HG02642 (cell line): Measurements from ENCODE around the gene PAM16.

Source experiments
- ATAC-seq: cut with Tn5 transposase; IDR thresholded peaks from one replicate; pipeline ENCODE4 v1.9.1; 2021; ENCODE audit warnings: mild to moderate bottlenecking; ENCODE audit not compliant: unreplicated experiment, poor library complexity

The PAM16 gene

GRCh38 chr16:4322121-4323052 is 28.7 kb downstream of the PAM16 start:
- no peak for ATAC-seq

- no peak for ATAC-seq
Observed at GRCh38 chr16:4321286-4322120, 29.6 kb downstream of the PAM16 start.

GRCh38 chr16:4320571-4321137 is 30.5 kb downstream of the PAM16 start:
- no peak for ATAC-seq

GRCh38 chr16:4319454-4320421 is 31.4 kb downstream of the PAM16 start:
- ATAC-seq: peak; percentile 37

DNA sequence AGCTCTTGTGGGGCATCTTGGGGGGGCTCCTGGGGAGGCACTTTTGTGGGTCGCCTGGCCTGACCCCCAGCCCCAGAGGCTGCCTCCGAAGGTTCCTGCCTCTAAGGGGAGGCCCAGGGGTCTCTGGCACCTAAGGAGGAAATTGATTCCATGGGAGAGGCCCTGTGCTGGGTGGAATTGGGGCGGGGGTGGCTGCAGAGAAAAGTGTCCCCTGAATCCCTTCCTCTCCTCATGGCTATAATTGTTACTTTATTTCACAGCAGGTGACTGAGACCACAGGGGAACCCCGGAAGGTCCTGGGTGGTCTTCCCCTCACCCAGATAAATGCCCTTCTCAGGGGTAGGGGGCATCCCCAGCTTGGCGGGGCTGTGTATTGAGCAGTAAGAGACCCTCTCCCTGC is 32.2 kb downstream of the PAM16 start:
- ATAC-seq: no peak

GRCh38 chr16:4318451-4318910 is 32.6 kb downstream of the PAM16 start:
- no peak for ATAC-seq

- ATAC-seq: no peak
Observed at GRCh38 chr16:4317532-4318450, 33.3 kb downstream of the PAM16 start.

GRCh38 chr16:4316864-4317531 is 34.1 kb downstream of the PAM16 start:
- ATAC-seq: no peak

GRCh38 chr16:4316108-4316863 is 34.8 kb downstream of the PAM16 start:
- ATAC-seq: no peak

DNA sequence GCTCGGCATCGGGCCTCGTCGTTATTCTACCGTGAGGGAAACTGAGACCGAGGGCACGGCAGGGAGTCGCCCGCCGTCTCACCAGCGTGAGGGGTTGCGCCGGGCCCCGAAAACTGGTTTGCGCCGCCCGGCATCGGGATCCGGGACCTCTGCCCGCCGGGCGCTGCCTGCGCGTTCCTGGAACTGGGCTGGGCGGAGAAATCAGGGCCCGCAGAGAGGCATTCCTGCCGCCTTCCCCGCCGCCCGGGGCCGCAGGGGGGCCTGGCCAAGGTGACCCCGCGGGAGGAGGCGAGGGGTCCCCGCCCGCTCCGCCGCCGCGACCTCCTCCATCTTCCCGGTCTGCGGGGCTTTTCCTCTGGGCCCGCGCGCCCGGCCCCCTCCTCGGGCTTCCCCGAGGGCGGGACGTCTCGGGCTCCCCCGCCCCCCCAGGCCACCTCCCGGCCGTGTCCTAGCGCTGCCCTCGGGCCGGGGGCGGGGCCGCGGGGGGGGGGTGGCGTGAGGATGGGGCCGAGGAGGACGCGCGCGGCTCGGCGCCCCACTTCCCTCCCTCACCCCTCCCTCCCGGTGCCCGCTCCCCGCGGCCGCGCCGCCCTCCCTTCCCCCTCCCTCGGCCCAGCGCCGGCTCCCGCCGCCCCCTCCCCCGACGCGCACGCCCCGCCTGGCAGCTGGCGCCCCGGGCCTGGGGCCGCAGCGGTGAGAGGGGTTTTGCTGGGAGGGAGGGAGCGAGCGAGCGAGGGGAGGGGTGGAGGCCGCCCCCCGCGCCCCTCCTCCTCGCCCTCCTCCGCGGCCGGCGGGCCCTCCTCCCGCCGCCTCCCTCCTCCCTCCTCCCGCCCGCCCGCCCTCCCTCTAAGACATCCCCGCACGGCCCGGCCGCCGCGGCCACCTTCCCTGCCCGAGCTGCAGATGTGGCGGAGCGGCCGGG is 35.7 kb downstream of the PAM16 start, which contains the start of gene GLIS2:
TSS of gene GLIS2 (plus strand) at position 882 of the 922 bp plus-strand sequence. CDS start 16,214 bp downstream, outside the sequence.
- ATAC-seq: no peak

DNA sequence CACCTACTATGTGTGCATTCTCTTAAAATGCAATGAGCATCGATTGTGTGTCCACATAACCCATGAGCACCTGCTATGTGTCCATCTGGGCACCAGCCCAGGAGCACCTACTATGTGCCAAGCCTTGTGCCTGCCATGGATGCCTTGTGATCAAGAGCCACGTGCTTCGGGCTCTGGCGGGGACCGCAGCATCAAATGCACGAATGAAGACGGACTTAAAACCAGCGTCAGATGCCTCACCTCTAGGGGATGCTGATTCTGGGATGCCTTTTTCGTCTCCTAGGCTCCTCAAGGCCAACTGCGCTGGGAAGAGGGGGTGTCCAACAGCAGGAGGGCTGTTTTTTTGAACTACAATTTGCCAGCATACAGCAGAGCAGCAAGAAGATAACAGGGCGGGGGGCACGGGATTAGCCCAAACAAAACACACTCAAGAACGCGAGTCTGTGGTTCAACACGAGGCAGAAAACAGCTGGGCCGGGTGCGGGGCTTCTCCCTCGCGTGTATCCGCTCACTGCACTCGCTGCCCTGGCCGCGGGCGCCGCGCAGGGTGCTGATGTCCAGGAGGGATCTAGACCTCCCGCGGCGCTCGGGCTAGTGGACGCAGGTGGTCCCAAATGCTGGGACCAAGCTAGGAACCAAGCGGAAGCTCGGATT is 36.5 kb downstream of the PAM16 start:
- ATAC-seq: no peak

DNA sequence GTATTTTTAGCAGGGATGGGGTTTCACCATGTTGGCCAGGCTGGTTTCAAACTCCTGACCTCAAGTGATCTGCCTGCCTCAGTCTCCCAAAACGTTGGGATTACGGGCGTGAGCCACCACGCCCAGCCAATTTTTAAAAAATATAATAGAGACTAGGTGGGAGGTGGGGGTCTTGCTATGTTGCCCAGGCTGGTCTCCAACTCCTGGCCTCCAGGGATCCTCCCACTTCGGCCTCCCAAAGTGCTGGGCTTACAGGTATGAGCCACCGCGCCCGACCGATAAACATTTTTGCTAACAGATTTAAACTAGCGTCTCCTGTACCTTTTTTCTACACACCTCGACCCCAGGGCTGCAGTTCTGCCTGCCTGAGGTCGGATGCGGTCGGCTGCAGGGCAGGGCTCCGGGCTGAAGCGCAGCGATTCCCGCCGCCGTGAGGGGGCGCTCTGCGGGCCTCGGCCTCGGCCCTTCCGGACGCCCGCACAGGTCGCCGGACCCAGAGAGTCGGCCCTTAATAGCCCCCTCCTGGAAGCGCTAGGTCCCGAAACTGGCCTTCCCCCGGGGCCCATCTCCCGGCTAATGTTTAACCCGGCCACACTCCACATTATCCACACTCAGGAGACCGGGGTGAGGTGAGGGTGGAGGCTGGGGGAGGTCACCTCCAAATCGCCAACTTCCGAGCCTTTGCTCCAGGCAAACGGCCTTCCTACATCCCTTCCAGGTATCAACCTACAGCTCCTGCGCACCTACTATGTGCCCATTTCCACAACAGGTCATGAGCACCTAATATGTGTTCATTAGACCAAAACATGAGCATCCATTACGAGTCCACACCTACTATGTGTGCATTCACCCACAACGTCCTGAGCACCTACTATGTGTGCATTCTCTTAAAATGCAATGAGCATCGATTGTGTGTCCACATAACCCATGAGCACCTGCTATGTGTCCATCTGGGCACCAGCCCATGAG is 37.3 kb downstream of the PAM16 start:
- no peak for ATAC-seq

- no peak for ATAC-seq
Observed at GRCh38 chr16:4309833-4310266, 41.3 kb downstream of the PAM16 start.

- no peak for ATAC-seq
Observed at GRCh38 chr16:4309102-4309832, 41.9 kb downstream of the PAM16 start.
